ENCODE results near the gene SNAPC4.

Gene SNAPC4

GRCh38 chr9:136400038-136400834 is at the start of gene SNAPC4:
SNAPC4 (minus strand) TSS chr9:136400170; CDS start chr9:136398428, 1,742 bp downstream.
- DNase-seq, result peak; percentile 60

GRCh38 chr9:136448655-136449054 is 48.7 kb upstream of the SNAPC4 start:
- DNase-seq, result no peak

- DNase-seq, result no peak
Measured at GRCh38 chr9:136447173-136447778, 47.3 kb upstream of the SNAPC4 start.

- no peak for DNase-seq
Measured at GRCh38 chr9:136445799-136446198, 45.8 kb upstream of the SNAPC4 start.

GRCh38 chr9:136444102-136444501 is 44.1 kb upstream of the SNAPC4 start:
- DNase-seq, result no peak

- DNase-seq, result no peak
Measured at GRCh38 chr9:136443687-136444086, 43.7 kb upstream of the SNAPC4 start.

GRCh38 chr9:136443087-136443486 is 43.1 kb upstream of the SNAPC4 start:
- no peak for DNase-seq

- DNase-seq, result no peak
Measured at GRCh38 chr9:136442265-136442664, 42.3 kb upstream of the SNAPC4 start.

- no peak for DNase-seq
Measured at GRCh38 chr9:136441681-136442245, 41.8 kb upstream of the SNAPC4 start.

GRCh38 chr9:136441191-136441680 is 41.3 kb upstream of the SNAPC4 start:
- no peak for DNase-seq

- DNase-seq, result peak; percentile 26
Measured at GRCh38 chr9:136439481-136440408, 39.8 kb upstream of the SNAPC4 start, which contains the start of gene INPP5E. INPP5E (minus strand) TSS chr9:136439845; CDS start chr9:136439419, 426 bp downstream.

- DNase-seq, result no peak
Measured at GRCh38 chr9:136438548-136439480, 38.8 kb upstream of the SNAPC4 start.

- no peak for DNase-seq
Measured at GRCh38 chr9:136437839-136438547, 38.0 kb upstream of the SNAPC4 start.

GRCh38 chr9:136437430-136437829 is 37.5 kb upstream of the SNAPC4 start:
- DNase-seq, result no peak

- no peak for DNase-seq
Measured at GRCh38 chr9:136436055-136436634, 36.2 kb upstream of the SNAPC4 start.

- DNase-seq, result no peak
Measured at GRCh38 chr9:136434580-136435169, 34.7 kb upstream of the SNAPC4 start.

- DNase-seq, result no peak
Measured at GRCh38 chr9:136433849-136434579, 34.0 kb upstream of the SNAPC4 start.

- no peak for DNase-seq
Measured at GRCh38 chr9:136433043-136433715, 33.2 kb upstream of the SNAPC4 start.

GRCh38 chr9:136432591-136432990 is 32.6 kb upstream of the SNAPC4 start:
- DNase-seq, result no peak

All from NCI-H2029 treated with DMSO at 0.1 percent for 48 hours (cell line).